NB4 (cell line): ENCODE results near the gene C9orf85.

Source experiments
- DNase-seq: peaks from one replicate; pipeline ENCODE4 v3.0.0; 2010; ENCODE audit warnings: low read depth
- H3K4me3 ChIP-seq: one replicate; pipeline ENCODE4 v1.5.1; 2011; ENCODE audit warnings: mild to moderate bottlenecking, low read depth, low read length, moderate library complexity
- CTCF ChIP-seq: IDR thresholded peaks from one replicate; pipeline ENCODE4 v1.5.1; 2012; ENCODE audit warnings: low read depth, low read length
- MAX ChIP-seq: IDR thresholded peaks from 2 replicates; pipeline ENCODE4 v1.6.1; 2011; ENCODE audit warnings: low read depth, low read length
- MYC ChIP-seq: IDR thresholded peaks from 2 replicates; pipeline ENCODE4 v1.6.1; 2011; ENCODE audit warnings: low read depth, low read length
- POLR2A ChIP-seq: IDR thresholded peaks from 2 replicates; pipeline ENCODE4 v1.6.1; 2011; ENCODE audit warnings: mild to moderate bottlenecking; ENCODE audit not compliant: insufficient read length; ENCODE audit errors: extremely low read depth

The C9orf85 gene

DNA sequence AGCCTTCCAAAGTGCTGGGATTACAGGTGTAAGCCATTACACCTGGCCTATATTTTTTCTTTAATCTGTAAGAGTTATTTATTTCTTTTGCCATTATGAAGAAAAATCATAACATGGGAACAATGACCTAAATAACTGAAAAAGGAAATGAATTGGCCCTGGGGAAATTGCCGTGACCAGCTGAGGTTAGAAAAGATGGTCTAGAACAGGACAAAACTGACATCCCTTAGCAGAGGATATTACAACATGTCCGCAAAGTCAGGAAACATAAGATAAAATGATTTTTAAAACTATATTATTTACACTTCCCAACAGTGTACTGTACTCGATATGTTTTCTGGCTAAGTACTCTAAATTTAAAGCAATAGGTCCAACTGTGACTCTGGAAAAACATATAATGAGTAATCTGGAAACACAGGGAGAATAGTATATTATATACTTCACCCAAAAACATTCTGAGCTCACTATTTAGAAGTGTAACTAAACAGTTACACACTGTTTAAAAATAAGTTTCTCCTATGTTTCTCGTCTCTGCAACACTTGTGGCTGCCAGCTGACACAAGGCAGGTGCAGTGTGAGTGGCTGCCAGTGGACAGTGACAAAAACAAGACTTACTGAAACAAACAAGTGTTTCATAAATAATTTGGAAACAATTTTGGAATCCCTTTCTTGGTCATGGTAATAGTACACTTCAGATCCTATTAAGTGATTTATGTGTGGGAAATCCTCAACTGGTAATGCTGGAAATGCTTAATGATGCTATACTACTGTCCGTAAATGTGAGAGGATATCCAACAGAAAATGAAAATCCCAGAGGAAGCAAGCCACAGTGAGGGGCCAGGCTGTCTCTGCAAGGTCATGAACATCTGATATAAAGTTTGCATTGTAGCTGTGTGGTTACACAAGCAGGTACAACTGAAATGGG is 69.1 kb downstream of the C9orf85 start:
- TF ChIP-seq MAX (no peak), POLR2A (no peak), MYC (no peak), CTCF (no peak)
- no peak overlapping the region for H3K4me3 ChIP-seq
- peak; percentile 40 for DNase-seq

GRCh38 chr9:71981944-71982343 is 70.5 kb downstream of the C9orf85 start:
- no peak for DNase-seq
- TF ChIP-seq MYC: no peak
- TF ChIP-seq MAX: no peak
- H3K4me3 ChIP-seq: no peak overlapping the region

DNA sequence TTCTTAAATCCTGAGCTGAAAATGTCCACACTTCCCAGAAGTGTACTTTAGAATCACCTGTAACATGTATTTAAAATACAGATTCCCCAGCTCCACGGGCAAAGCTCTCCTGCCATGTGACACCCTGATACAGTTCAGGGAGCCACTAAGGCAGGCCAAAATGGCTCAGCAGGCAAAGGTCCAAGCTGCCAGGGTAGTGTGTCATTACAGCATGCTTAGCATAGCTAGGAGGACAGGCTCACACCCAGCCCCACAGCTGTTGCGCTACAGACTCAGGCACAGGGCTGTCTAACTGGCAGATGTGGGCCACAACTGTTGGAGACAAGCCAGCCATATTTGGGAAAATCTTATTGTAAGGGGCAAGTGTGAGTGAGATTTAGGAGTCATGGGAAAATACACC is 73.0 kb downstream of the C9orf85 start:
- TF ChIP-seq POLR2A (no peak), MYC (no peak)
- H3K4me3 ChIP-seq: no peak overlapping the region
- no peak for DNase-seq

- no peak overlapping the region for H3K4me3 ChIP-seq
- DNase-seq: no peak
- TF ChIP-seq MAX (no peak), CTCF (no peak), POLR2A (no peak), MYC (no peak)
Observed at GRCh38 chr9:71984831-71985281, 73.4 kb downstream of the C9orf85 start.

- H3K4me3 ChIP-seq: no peak overlapping the region
- no peak for TF ChIP-seq CTCF
- no peak for TF ChIP-seq MYC
- no peak for TF ChIP-seq POLR2A
- TF ChIP-seq MAX: no peak
- DNase-seq: no peak
Observed at GRCh38 chr9:71985297-71985911, 74.0 kb downstream of the C9orf85 start.

GRCh38 chr9:71986900-71987299 is 75.5 kb downstream of the C9orf85 start:
- DNase-seq: no peak
- no peak overlapping the region for H3K4me3 ChIP-seq
- TF ChIP-seq MAX (no peak), POLR2A (no peak), MYC (no peak)

DNA sequence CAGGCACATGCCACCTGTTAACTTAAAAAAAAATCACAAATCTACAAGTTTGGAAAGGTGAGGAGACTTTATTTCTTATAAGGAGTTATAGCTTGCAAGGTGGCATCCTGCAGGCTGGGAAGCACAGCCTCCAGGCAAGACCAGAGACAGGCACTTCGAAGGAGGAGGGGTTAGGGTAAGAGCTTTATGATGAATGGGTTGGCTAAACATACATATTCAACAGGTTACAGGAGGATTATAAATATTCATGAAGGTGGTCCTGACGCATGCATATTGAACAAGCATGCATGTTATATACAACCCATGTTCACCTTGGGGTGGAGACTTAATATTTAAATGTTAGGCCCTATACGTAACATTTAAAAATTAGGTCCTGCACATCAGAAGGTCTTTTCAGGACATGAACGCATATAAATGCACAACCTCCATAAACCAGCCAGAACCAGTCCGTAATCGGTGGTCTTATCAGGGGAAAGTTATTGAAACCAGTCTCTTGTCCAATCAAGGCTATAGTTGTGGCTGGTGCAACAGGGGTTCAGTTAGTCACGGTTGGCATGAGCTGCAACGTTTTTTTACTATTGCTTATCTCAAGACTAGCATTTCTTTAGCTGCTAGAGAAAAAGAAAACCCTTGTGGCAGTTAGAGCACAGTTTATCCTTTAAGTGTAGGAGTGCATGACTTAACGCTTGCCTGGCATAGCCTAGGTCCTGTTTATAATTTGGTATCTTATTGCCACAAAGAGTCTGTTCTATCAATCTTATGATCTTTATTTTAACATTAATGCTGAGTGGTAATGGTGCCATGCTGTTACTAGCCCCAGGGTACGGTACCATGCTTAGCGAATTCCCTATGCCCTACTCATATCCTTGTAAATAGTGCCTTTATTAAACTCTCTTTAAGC is 76.3 kb downstream of the C9orf85 start:
- TF ChIP-seq POLR2A (no peak), CTCF (no peak), MAX (no peak), MYC (no peak)
- DNase-seq: peak; percentile 47
- no peak overlapping the region for H3K4me3 ChIP-seq
